Esophagus muscularis mucosa (tissue), 4 donors: Measurements from ENCODE around the gene PDLIM4. TPM values are rescaled to one million over a fixed set of nuclear protein-coding genes. Genes with fewer than 3 reads are reported as not detected.

Experiments used
- DNase-seq: peaks from one replicate; pipeline ENCODE4 v3.0.0-alpha.2; 2017; ENCODE audit errors: extremely low spot score
- H3K27ac ChIP-seq, 4 donors: fragments of 200-600 bp; sonication (generic); replicated peaks in 1 of 4; 1 replicate in 3 of 4; 2 replicates in 1 of 4; pipeline ENCODE4 v1.5.1; 2016 to 2019; ENCODE audit warnings: mild to moderate bottlenecking in 1 of 4
- H3K27me3 ChIP-seq, 4 donors: fragments of 200-600 bp; sonication (generic); one replicate each; pipeline versions ENCODE4 v1.5.1 to v1.6.0; 2016 to 2019
- H3K36me3 ChIP-seq, 4 donors: fragments of 200-600 bp; sonication (generic); one replicate each; pipeline ENCODE4 v1.5.1; 2016 to 2019
- H3K4me1 ChIP-seq, 4 donors: fragments of 200-600 bp; sonication (generic); one replicate each; pipeline ENCODE4 v1.5.1; 2016 to 2019
- H3K4me3 ChIP-seq, 4 donors: fragments of 200-600 bp; sonication (generic); 1 replicate in 2 of 4; 2 replicates in 2 of 4; pipeline ENCODE4 v1.5.1; 2016 to 2019; ENCODE audit warnings: mild to moderate bottlenecking in 4 of 4, moderate library complexity in 1 of 4
- H3K9me3 ChIP-seq, 4 donors: fragments of 200-600 bp; sonication (generic); 1 replicate in 3 of 4; 2 replicates in 1 of 4; pipeline ENCODE4 v1.5.1; 2016 to 2019
- CTCF ChIP-seq, 3 experiments: fragments of 200-600 bp in 2 of 3; fragments of 450-650 bp in 1 of 3; sonication (generic) in 2 of 3; IDR thresholded peaks; one replicate each; pipeline ENCODE4 v1.5.1; 2017 to 2019; ENCODE audit warnings: antibody characterized with exemption in 3 of 3, mild to moderate bottlenecking in 2 of 3, moderate library complexity in 1 of 3
- EP300 ChIP-seq: sonication (generic); formaldehyde crosslinking; IDR thresholded peaks from one replicate; pipeline ENCODE4 v1.6.1; 2017; ENCODE audit warnings: antibody characterized with exemption
- POLR2A ChIP-seq: fragments of 450-650 bp; IDR thresholded peaks from one replicate; pipeline ENCODE4 v1.6.1; 2017; ENCODE audit warnings: antibody characterized with exemption, moderate library complexity, mild to moderate bottlenecking, low read depth
- POLR2AphosphoS5 ChIP-seq, 2 donors: sonication (generic); formaldehyde crosslinking; IDR thresholded peaks; one replicate each; pipeline ENCODE4 v1.6.1; 2017; ENCODE audit warnings: antibody characterized with exemption in 2 of 2
- WGBS: methylation state at CpG from one replicate; pipeline ENCODE4 v1.1.5; 2018; 5-methylcytosine and 5-hydroxymethylcytosine counted together
- intact Hi-C: fragments of 100-400 bp; cut with DNase I; formaldehyde crosslinking; loops from one replicate; pipeline ENCODE4 v1.15.1; 2023
- total RNA-seq, 4 donors: library from RNA; depleted of rRNA; stranded (reverse); fragments of >200 nt; gene quantifications; one replicate each; pipeline versions ENCODE4 v1.1.0 to v1.2.1, GENCODE V29; 2016

The PDLIM4 gene
- total RNA-seq, 4 donors from 2014 or later, result 59.4 to 199 (median 134) TPM

GRCh38 chr5:132230871-132231270, 26.6 kb upstream of the PDLIM4 start:
- DNase-seq, result no peak
- Histone ChIP-seq H3K27me3 (no peaks in the 10 kb centered on the region), H3K36me3 (no peaks in the 10 kb centered on the region), H3K4me3 (no peak overlapping the region), H3K27ac (no peak overlapping the region), H3K9me3 (no peaks in the 10 kb centered on the region), H3K4me1 (peaks cover 14 to 26% (median 22%) of the 10 kb centered on the region in 4 donors)
- 92% methylated on average over 9 of the region's 9 CpGs for WGBS
- no peak for TF ChIP-seq POLR2AphosphoS5 (IDR thresholded peaks at IDR 0.05)
- TF ChIP-seq CTCF (IDR thresholded peaks at IDR 0.05), result no peak
- no peak for TF ChIP-seq POLR2A
- TF ChIP-seq EP300, result no peak
- intact Hi-C loops, result no loop called here

GRCh38 chr5:132232465-132232864, 25.0 kb upstream of the PDLIM4 start:
- H3K27me3 ChIP-seq, result no peaks in the 10 kb centered on the region
- H3K4me1 ChIP-seq, result peaks cover 3 to 11% (median 8%) of the 10 kb centered on the region in 4 donors
- no peaks in the 10 kb centered on the region for H3K9me3 ChIP-seq
- 88% methylated on average over 3 of the region's 3 CpGs for WGBS
- no peaks in the 10 kb centered on the region for H3K36me3 ChIP-seq
- H3K27ac ChIP-seq, result no peak overlapping the region
- TF ChIP-seq CTCF (IDR thresholded peaks at IDR 0.05), result no peak
- no peak for TF ChIP-seq POLR2AphosphoS5 (IDR thresholded peaks at IDR 0.05)
- no peak for TF ChIP-seq POLR2A
- TF ChIP-seq EP300, result no peak
- no peak overlapping the region for H3K4me3 ChIP-seq
- no peak for DNase-seq
- intact Hi-C loops, result no loop called here

- Histone ChIP-seq H3K27ac (no peak overlapping the region), H3K36me3 (no peaks in the 10 kb centered on the region), H3K9me3 (no peaks in the 10 kb centered on the region), H3K27me3 (no peaks in the 10 kb centered on the region), H3K4me1 (peaks cover 2 to 6% (median 5%) of the 10 kb centered on the region in 4 donors), H3K4me3 (no peak overlapping the region)
- WGBS, result 80% methylated on average over 1 of the region's 1 CpG
- TF ChIP-seq POLR2A (no peak), EP300 (no peak), CTCF (IDR thresholded peaks at IDR 0.05) (no peak), POLR2AphosphoS5 (IDR thresholded peaks at IDR 0.05) (no peak)
- DNase-seq, result no peak
- intact Hi-C loops, result no loop called here
Observed at GRCh38 chr5:132233081-132233480, 24.4 kb upstream of the PDLIM4 start.

GRCh38 chr5:132233811-132234683, 23.4 kb upstream of the PDLIM4 start:
- H3K4me1 ChIP-seq, result peaks cover 0 to 7% (median 0%) of the 10 kb centered on the region in 4 donors
- TF ChIP-seq CTCF (IDR thresholded peaks at IDR 0.05), result no peak
- TF ChIP-seq POLR2A, result no peak
- TF ChIP-seq EP300, result no peak
- TF ChIP-seq POLR2AphosphoS5 (IDR thresholded peaks at IDR 0.05), result no peak
- no peaks in the 10 kb centered on the region for H3K36me3 ChIP-seq
- H3K27ac ChIP-seq, result no peak overlapping the region
- no peak overlapping the region for H3K4me3 ChIP-seq
- DNase-seq, result no peak
- intact Hi-C loops, result no loop called here
- no peaks in the 10 kb centered on the region for H3K9me3 ChIP-seq
- WGBS, result 94% methylated on average over 7 of the region's 7 CpGs
- no peaks in the 10 kb centered on the region for H3K27me3 ChIP-seq
